HG02642 (cell line): ENCODE results near the gene GTF2A1L.
A peak's percentile ranks its signal among the peaks of the same experiment; 100 is the strongest.
"Not testable (repeated sequence)": the region's sequence is repeated elsewhere in the genome, so short reads cannot be mapped to it uniquely, and the experiment has no call there.

Experiments
- ATAC-seq: cut with Tn5 transposase; IDR thresholded peaks from one replicate; pipeline ENCODE4 v1.9.1; 2021; ENCODE audit warnings: mild to moderate bottlenecking; ENCODE audit not compliant: unreplicated experiment, poor library complexity

GTF2A1L gene, protein sequence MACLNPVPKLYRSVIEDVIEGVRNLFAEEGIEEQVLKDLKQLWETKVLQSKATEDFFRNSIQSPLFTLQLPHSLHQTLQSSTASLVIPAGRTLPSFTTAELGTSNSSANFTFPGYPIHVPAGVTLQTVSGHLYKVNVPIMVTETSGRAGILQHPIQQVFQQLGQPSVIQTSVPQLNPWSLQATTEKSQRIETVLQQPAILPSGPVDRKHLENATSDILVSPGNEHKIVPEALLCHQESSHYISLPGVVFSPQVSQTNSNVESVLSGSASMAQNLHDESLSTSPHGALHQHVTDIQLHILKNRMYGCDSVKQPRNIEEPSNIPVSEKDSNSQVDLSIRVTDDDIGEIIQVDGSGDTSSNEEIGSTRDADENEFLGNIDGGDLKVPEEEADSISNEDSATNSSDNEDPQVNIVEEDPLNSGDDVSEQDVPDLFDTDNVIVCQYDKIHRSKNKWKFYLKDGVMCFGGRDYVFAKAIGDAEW

DNA sequence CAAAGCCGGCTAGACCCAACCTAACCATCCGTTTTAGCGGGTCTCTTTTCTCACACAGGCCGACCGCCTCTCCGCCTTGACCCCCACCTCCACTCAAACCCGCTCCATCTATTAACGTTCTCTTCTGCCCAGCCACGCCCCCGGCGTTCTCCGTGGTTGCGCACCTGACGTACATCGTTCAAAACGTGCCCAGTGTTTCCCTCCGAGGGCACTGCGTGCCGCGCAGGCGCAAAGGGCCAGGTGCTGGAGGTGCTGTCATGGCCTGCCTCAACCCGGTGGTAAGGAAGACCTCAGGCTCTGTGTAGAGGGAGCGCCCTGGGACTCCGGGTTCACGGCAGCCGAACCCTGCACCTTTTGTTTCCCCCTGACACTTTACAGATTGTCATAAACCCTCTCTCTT lies at the start of gene GTF2A1L:
GTF2A1L (plus strand) TSS at position 239 of the 400 bp plus-strand sequence; CDS start at position 258, 19 bp downstream.
- ATAC-seq: no peak

DNA sequence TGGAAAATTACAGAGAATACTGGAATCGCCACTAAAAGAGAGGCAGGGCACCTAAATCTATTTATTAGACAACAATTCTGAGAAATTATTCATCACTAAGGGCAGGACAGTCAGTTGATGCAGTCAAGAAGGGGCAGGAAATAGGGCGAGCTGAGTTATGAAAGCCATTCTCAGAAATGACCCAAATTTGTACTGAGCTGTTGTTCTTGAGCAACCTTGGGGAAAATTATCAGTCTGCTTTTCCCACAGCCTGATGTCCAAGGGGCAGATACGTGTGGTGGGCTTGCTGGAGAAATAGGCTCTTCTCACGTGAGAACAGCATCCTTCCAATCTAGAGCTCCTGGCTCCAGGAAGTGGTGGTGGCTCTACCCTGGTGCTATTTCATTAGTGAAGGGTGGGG lies 49.1 kb upstream of the GTF2A1L start:
- no peak for ATAC-seq

DNA sequence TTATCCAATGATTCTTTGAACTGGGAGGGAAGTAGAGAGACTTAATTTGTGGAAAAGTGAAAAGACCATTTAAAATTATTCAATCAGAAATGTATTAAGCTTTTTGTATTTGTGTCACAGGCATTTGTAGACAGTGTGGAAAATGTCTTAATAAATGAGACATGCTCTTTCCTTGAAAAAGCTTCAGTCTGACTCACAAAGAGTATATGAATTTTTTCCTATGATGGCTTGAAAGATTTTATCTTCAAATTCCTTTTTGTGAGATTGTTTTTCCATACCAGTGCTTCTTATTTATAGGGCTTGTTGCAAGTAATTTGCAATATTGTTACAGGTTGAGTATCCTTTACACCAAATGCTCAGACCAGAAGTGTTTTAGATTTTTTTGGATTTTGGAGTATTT lies 48.2 kb upstream of the GTF2A1L start:
- ATAC-seq: no peak

DNA sequence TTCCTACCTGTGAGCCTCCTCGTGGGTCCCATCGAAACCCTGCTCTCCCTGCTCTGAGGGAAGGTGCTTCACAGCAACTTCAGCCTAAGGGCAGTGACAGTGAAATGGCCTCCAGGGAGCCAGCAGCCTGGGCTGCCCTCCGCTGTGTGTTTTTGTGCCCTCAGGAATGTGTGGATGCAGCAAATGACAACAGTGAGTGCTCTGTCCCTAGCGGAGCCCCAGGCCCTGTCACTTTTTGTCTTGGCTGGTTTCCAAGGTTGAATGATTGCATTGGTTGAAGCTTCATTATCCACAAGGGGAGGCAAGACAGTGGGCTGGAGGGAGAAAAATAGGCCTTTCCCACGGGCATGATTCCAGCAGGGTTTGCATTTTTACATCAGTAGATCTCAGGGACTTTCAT lies 44.8 kb upstream of the GTF2A1L start:
- ATAC-seq: no peak

DNA sequence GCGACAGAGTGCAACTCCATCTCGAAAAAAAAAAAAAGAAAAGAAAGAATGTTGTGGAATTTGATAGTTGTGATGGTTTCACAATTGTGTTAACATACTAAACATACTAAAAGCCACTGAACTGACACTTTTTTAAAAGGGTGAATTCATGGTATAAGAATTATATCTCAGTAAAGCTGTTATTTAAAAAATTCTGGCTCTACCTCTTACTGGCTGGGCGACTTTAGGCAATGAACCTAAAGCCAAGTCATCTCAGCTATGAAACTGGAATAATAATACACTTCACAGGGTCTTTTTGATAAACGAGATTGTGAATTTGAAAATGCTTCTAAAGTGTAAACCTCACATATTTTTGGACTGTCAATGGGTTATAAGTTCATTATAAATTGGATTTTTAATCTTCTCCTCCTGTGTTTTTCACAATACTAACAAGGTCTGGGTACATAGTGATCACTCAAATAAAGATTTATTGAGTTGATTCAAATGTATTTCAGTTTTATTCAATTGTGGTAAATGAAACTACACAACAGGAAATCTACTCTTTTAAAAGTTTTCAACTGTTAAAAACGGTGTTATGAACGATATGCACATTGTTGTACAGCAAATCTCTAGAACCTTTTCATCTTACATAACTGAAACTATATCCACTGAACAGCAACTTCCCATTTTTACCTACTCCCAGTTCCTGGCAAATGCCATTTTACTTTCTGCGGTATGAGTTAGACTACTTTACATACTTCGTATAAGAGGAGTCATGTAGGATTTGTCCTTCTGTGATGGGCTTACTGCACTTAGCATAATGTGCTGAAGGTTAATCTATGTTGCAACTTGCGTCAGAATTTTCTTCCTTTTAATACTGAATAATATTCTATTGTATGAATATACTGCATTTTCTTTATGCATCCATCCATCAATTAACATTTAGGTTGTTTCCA lies 43.0 kb upstream of the GTF2A1L start:
- no peak for ATAC-seq

DNA sequence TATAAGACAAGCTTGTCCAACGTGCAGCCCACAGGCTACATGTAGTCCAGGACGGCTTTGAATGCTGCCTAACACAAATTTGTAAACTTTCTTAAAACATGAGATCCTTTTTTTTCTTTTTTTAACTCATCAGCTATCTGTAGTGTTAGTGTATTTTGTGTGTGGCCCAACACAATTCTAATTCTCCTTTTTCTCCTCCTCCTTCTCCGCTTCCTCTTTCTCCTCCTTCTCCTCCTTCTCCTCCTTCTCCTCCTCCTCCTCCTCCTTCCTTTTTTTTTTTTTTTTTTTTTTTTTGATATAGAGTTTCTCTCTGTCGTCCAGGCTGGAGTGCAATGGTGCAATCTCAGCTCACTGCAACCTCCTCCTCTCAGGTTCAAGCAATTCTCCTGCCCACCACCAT lies 39.3 kb upstream of the GTF2A1L start:
- no peak for ATAC-seq

DNA sequence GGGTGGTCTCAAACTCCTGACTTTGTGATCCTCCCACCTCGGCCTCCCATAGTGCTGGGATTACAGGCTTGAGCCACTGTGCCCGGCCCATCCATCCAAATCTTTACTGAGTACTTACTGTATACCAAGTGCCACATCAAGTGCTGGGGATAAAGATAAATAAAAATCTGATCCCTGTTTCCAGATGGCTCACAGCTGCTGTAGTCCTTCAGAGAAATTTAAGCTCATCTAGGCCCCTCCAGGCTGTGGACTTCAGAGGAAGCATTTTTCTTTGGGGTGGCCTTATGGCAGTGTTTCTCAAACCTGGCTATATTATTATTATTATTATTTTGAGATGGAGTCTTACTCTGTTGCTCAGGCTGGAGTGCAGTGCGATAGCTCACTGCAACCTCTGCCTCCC lies 33.7 kb upstream of the GTF2A1L start:
- ATAC-seq: no peak

DNA sequence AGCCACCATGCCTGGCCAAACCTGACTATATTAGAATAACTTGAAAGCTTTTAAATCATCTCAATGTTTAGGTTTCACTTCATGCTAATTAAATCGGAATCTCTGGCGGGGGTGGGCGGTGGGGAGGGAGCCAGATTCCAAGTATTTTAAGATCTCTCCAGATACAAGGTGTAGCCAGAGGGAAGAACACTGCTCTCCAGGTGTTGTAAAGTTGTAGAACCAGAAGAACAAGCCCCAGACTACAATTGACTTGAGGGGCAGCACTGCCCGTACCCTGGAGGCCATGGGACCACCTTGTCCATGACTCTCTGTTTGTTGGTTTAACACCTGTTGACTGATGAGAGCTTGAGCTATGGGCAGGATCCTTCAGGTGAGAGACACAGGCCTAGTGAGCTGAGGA lies 33.1 kb upstream of the GTF2A1L start:
- ATAC-seq: no peak

DNA sequence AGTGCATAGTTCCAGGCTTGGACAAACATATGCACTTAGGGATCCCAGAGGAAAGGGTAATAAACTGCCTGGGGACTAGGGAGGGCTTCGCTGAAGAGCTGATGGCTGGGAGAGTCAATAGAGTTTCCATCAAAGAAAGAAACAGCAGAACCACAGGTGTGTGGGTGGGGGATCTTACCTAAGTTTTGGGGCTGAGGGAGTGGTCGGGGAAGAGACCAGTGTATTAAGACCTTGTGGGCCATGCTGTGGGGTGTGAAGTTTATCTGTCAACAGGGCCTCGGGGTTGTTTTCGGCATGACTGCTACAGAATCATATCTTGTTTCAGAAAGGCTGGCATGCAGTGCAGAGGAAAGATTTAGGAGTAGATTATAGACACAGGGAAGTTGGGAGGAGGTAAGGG lies 31.2 kb upstream of the GTF2A1L start:
- ATAC-seq: no peak

DNA sequence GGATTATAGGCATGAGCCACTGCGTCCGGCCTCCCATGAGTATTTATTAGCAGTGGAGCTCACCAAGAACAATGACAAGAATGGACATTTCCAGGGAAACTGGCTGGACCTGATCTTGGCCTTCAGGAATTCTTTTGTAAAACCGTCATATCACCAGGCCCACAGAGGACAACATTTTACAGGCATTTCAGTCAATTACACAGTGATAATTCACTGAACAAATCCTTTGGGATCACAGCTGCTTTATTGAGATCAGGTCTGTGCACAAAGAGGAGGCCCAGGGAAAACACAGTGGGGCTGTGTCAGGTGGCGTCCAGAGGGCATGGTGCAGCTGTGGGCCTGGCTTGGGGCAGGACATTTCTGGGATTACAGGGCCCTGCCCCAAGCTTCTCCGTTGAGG lies 30.1 kb upstream of the GTF2A1L start:
- ATAC-seq: no peak

DNA sequence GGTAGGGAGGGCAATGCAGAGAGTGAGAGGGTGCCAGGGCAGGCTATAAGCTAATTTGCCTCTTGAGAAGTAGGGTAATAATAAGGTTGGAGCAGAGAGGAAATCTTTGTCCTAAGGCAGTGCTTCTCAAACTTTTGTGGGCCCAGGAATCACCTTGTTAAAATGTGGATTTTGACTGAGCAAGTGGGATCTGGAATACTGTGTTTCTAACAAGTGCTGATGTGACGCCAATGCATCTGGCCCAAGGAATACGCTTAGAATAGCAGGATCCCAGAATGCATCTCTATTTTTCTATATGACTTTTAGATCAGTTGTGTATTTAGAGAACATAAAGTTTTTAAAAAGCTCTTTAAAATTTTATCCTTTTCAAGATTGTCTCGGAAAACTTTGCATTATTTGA lies 29.7 kb upstream of the GTF2A1L start:
- ATAC-seq: no peak

DNA sequence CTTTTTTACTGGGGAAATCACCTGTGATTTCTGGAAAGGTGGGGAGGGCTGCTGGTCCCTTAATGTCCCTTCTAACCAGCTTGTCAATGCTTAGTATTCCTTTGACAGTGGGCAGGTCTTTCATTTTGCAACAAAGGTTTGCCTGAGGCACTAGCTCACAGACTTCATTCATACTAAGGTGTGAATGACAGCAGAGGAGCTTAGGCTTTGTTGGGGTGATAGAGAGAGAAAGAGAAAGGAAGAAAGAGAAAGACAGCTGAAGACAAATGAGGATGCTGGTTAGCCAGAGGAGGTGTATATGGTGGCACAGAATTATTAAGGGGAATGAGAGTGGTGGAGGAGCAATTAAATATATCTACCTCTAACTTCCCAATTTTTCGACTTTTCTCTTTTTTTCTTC lies 28.9 kb upstream of the GTF2A1L start:
- ATAC-seq: no peak

DNA sequence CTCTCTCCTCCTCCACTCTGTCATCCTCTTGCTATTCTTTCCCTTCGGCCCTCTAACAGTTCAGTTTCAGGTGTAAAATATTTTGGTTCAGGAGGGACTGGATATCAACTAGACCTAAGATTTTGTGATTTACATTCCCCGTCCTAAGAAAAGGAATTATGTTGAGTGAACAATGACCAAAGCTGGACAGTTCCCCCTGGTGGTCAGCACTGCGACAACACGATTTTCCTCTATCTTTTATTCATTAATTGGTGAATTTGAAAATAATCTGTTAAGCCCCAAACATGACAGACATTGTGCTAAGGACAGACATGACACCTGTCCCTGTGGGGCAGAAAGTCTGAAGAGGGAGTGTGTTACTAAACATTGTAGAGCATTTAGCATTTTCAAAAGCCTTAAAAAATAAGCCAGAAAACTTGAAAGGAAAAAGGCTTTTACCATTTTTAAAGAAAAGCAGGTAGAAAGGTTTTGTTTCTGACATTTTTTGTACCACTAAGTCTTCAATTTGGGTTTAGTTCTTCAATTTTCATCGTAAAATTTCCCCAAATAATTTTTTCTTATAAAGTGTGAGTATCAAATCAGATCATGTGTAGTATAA lies 28.4 kb upstream of the GTF2A1L start:
- no peak for ATAC-seq

DNA sequence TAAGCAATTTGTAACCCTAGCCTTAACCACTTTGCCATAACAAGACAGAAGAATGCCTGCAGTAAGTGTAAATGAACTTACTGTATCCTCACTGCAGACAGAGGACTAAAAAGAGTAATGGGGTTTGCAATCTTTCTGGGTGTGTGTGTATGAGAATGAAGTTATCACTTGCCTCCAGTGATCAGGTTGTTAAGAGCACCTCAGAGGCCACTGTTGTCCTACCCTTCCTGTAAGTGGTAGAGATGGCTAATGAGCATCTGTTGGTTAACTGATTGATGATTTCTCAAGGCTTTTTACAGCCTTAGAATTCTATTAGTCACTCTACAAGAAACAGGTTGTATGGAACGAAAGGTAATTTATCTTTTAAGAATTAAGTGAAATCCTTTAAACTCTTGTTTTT lies 27.6 kb upstream of the GTF2A1L start:
- ATAC-seq: no peak

DNA sequence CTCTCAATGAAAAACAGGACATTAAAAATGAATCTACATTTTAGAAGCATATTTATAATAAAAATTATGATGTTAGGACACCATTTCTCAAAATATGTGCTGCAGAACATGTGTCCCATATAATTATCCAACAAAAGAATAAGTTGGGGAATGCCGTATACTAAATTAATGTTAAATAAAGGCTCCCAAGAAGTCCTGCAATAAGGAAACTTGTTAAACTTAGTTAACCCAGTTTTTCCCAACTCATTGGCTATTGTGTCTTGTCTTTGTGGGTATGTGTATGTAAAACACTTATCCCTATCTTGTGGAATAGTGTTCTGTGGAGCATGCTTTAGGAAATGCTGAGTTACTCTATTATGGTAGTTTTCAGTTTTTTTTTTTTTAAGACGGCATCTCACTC lies 25.6 kb upstream of the GTF2A1L start:
- ATAC-seq: no peak

DNA sequence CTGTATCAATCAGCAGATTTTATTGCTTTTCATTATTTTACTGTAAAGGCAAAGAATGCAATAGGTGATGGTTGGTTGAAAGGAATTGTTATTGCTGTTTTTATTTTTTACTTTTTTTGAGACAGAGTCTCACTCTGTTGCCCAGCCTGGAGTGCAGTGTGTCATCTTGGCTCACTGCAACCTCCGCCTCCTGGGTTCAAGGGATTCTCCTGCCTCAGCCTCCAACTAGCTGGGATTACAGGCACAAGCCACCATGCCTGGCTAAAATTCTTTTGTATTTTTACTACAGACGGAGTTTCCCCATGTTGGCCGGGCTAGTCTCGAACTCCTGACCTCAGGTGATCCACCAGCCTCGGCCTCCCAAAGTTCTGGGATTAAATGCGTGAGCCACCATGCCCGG lies 20.9 kb upstream of the GTF2A1L start:
- ATAC-seq: not testable (repeated sequence)

DNA sequence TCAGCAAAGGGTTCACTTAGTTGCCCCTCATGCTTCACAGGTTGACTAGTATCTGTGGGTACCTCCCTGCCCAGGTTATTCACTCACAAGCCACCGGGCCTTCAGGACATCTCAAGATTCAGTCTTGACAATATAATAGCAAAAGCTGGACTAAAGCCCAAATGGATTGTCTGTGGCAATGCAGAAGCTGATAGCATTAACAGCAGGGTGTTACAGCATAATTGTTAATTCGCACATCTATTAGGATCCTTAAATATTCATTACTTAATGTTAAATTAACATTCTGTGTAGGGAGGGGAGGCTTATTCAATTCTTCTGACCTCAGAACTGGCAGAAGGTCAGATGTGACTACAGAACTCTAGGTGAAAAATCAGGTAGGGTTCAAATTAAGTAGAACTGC lies 20.2 kb upstream of the GTF2A1L start:
- no peak for ATAC-seq

DNA sequence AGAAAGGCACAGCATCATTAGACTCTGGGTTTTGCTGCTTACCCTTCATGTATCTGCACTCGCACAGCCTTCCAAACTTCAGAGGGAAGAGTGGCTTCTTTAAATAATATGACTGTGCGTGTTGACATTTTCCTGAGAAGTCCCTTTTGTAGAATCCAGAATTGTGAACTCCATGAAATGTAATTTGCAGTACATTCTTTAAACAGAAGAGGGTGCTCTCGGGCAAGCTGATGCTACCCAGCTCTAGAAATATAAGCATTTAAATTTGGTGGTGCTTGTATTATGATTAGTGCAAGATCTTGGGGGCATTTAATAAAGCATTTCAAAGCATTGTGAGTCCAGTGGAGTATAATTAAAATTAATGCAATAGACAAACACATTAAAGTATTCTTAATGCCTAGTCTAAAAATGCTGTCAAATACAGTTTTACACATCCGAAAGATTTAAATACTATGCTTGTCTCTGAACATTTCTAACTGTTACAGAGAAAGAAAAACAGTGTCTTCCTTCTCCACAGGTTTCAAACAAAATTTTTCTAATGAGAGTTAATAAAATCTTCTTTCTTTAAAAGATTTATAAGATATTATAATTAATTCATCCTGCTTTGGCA lies 17.3 kb upstream of the GTF2A1L start:
- ATAC-seq: no peak

DNA sequence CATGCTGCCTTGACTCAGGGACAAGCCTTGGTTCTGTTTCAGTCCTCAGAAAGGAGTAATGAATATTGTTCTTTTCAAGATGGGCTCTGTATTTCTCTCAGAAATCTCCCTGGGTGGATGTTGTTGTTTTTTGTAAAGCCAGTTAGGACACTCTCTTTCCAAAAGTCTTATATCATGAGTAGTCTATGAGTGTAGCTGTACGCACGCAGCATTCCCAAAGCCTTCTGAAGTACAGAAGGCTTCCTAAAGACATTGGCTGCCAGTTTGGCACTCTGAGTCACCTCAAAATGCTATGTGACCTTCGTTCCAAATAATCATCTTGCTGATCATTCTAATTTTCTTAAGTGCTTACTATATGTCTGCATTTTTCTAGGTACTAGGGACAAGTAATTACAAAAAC lies 16.7 kb upstream of the GTF2A1L start:
- no peak for ATAC-seq

DNA sequence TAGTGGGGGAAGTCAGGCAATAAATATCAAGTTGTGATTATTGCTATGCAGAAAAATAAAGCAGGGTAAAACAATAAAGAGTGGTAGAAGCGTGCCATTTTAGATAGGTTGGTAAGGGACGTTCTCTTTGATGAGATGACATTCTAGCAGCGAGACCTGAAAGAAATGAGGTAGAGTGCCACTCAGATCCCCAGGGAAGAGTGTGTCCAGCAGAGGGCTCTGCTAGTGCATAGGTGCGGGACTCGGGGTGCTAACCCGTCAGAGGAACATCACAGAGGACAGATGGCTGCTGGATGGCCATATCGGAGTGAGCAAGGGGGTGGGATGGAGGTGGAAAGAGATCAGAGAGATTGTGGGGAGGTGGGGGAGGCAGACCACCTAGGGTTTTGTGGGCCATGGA lies 16.3 kb upstream of the GTF2A1L start:
- ATAC-seq: peak; percentile 67
